ENCODE measurements around the gene RRAGD.

RRAGD gene

GRCh38 chr6:89375427-89376267, 36.4 kb downstream of the RRAGD start:
- DNase-seq (ENCODE audit: low spot score), result no peak

GRCh38 chr6:89372506-89372901, 39.6 kb downstream of the RRAGD start:
- DNase-seq (ENCODE audit: low spot score), result no peak

DNA sequence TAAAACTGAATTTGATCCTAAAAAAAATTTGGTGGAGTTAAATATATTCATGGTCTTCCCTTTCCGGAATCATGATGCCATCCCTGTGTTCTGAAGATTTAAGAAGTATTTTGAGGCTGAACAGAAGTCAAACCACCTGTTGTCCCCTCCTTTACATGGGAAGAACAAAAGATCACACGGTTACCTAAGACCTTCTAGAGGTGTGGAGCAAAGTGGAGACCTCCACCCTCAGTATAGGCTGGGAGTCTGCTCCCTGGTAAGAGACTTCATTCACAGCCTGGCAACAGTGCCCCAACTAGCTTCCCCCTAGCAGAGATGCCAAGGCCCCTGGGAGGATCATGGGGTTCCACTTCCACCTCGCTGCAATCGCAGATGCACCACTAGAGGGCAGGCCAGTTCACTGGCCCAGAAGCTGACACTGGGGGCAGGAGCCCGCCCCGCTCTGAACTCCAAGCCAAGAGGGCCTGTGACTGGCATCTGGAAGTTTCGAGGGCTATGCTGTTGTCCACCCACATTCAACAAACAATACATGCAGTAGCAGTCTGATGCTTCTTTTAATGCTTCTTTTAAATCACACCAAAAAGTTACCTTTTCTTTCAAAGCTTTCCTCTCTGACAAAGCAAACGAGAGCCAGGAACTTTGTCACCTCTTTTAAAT, 40.1 kb downstream of the RRAGD start:
- peak; percentile 74 for DNase-seq (ENCODE audit: low spot score)

DNA sequence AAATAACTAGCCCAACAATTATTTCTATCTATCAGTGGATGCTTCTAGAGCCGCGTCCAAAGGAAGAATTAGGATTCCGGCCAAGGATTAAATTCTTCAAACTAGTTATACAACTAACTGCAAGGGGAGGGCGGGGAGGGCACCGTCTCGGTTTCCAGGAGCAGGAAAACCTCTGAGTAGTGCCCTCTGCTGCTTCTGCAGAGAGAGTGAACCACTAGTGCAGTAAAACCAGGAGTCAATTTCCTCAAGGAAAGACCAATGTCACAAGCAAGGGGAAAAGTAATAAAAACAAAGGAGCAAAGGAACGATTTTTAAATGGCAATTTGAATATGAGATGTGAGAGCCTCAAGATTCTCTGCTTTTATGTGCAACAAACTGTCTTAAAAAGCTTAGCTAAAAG, 43.1 kb downstream of the RRAGD start:
- DNase-seq (ENCODE audit: low spot score), result no peak

GRCh38 chr6:89368107-89368506, 44.0 kb downstream of the RRAGD start:
- peak; percentile 67 for DNase-seq (ENCODE audit: low spot score)

GRCh38 chr6:89364586-89364985, 47.5 kb downstream of the RRAGD start:
- DNase-seq (ENCODE audit: low spot score), result no peak

GRCh38 chr6:89361171-89361570, 50.9 kb downstream of the RRAGD start:
- DNase-seq (ENCODE audit: low spot score), result no peak

DNA sequence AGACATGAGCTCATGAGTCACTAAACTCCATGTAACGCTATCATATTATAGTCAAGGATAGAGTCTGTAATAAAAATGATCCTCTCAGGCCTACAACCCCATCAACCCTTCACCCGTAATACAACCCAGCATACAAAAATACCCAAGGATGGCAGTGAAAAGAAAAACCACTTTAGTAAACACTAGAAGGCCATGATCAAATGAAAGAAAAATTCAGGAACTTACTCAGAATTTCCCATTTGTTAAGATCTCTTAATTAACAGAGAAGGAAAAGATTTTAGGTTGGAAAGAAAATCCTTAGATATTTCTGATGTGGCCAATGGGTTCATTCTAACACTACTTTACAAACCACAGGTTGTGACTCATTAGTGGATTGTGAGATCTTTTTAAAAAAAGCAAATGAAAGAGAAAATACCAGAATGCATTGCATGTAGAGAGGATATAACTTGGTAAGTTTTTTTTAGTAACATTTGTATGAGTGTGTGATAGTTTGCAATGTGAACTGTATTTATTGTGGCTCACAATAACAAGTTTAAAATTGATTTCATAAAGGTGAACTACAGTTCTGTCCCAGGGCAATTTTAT, 51.6 kb downstream of the RRAGD start:
- DNase-seq (ENCODE audit: low spot score), result no peak

- DNase-seq (ENCODE audit: low spot score), result no peak
These were observed 52.5 kb downstream of the RRAGD start for GRCh38 chr6:89359561-89359960.

DNA sequence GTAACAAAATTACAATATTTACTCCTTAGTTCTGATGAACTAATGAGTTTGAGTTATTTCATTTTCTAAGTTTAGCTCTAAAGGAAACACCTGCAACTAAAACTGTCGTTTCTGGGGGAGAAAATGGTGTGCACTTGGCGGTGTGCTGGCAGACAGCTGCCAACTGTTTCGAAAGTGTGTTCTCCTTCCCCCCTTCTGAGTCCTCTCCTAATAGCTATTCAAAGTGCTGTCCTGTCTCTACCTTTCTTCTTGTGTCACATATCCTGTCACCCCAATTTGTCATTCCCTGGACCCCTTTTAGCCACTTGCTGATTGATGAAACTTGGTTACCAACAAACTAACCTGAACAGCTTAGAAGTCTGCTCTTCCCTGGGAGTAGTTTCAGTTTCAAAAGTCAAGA, 54.7 kb downstream of the RRAGD start:
- DNase-seq (ENCODE audit: low spot score), result peak; percentile 28

GRCh38 chr6:89356642-89357170, 55.4 kb downstream of the RRAGD start:
- DNase-seq (ENCODE audit: low spot score), result no peak

GRCh38 chr6:89355511-89356194, 56.4 kb downstream of the RRAGD start:
- no peak for DNase-seq (ENCODE audit: low spot score)

- no peak for DNase-seq (ENCODE audit: low spot score)
These were observed 58.2 kb downstream of the RRAGD start for GRCh38 chr6:89353702-89354392.

DNA sequence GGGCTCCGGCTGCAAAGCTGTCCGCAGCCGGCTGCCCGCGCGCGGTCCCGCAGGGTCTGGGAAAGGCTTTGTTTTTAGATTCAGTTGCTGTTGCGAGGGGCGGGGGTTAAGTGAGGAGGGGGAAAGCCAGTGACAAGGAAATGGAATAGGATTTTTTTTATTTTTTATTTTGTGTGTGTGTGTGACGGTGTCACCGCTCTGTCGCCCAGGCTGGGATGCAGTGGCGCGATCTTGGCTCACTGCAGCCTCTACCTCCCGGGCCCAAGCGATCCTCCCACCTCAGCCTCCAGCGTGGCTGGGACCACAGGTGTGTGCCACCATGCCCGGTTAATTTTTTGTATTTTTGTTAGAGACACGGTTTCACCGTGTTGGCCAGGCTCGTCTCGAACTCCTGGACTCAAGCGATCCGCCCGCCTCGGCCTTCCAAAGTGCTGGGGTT, 58.9 kb downstream of the RRAGD start:
- DNase-seq (ENCODE audit: low spot score), result no peak

DNA sequence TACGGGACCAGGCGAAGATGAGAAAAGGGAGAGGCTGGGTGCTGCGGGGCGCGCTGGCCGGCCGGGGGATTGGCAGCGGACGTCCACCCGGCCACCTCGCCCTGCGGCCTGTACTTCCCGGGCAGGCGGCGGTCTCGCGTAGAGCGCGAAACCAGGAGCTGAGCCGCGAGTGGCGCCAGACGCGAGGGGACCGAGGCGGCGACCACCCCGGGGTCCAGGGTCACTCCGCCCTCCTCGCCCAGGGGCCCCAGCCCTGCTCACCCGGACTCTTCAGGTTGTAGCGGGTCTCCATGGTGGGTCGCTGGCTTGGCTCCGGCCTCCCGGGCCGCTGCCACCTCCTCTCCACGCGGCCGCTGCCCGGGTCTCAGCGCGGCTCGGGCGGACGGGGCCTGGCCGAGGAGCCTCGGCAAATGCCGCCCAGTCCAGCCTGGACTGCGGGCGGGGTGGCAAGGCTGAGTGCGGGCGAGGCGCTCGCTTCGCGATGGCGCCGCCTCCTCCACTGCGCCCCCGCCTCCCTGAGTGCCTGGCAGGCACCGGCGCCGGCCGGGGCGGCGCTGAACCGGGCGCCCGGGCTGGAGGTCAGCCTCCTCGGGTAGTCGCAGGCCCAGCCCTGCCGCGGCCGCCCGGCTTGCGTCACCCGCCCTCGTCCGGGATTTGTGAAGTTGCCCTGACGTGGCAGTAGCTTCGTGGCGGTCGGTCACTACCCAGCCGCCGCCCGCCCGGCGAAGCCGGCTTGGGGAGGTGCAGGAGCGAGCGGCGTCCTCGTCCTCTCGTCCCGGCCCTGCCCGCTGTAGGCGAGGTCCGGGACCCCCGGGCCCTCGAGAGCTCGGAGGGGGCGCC, 59.6 kb downstream of the RRAGD start, which contains the start of gene UBE2J1:
UBE2J1 (minus strand) TSS at position 445 of the 840 bp plus-strand sequence; CDS start at position 292, 153 bp downstream.
- peak; percentile 85 for DNase-seq (ENCODE audit: low spot score)

- no peak for DNase-seq (ENCODE audit: low spot score)
These were observed 60.3 kb downstream of the RRAGD start for GRCh38 chr6:89351671-89352277.

- no peak for DNase-seq (ENCODE audit: low spot score)
These were observed 61.6 kb downstream of the RRAGD start for GRCh38 chr6:89350281-89350966.

- DNase-seq (ENCODE audit: low spot score), result no peak
These were observed 63.7 kb downstream of the RRAGD start for GRCh38 chr6:89348372-89348771.

DNA sequence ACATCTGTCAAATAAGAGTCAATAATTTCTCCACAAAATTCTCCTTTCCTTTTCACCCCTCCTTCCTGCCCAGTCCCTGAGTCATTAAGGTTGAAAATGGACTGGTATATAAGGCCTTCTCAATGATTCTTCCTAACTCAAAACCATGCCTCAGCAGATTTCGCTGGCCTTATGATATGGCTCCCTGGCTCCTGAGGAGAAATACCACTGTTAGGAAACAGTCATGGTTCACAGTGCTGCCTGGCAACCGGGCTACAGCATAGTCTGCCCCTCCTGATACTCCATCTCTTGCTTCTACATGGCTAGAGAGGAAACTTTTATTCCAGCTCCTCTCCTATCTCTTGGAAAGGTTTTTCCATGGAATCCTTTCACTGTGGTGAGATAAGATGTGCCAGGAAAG, 64.2 kb downstream of the RRAGD start:
- DNase-seq (ENCODE audit: low spot score), result no peak

DNA sequence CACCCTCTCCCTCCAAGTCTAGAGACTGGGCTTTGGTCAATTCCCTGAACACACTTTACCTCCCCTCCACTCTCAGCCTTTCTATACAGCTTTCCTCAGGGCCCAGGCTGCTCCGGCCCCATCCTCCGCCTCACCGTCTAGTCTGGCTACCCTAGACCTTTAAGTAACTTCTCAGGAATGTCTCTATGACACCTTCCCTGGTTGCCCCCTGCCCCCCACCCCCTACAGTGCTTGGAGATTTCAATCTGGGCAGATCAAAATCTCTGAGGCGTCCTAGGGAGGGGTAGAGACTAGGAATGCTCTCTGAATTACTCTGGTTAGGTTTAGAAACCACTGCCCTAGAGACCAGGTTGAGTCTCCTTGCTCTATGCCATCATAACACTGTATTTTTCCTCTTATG, 65.6 kb downstream of the RRAGD start:
- no peak for DNase-seq (ENCODE audit: low spot score)
